ENCODE measurements around the gene ASIC2. TPM values are rescaled to one million over a fixed set of nuclear protein-coding genes. Genes with fewer than 3 reads are reported as not detected.

ASIC2 gene
- total RNA-seq, 1 donor, result not detected

- Histone ChIP-seq H2AFZ (ENCODE audit: low read length) (no peak overlapping the region), H3K9me3 (ENCODE audit: low read depth, low read length) (no peaks in the 10 kb centered on the region), H3K79me2 (ENCODE audit: insufficient read depth, low read length) (no peaks in the 10 kb centered on the region), H3K27ac (ENCODE audit: low read depth, low read length) (no peak overlapping the region), H3K36me3 (ENCODE audit: insufficient read depth, low read length) (no peaks in the 10 kb centered on the region), H3K4me1 (ENCODE audit: insufficient read depth, low read length) (no peaks in the 10 kb centered on the region), H3K4me2 (ENCODE audit: insufficient read depth, low read length) (no peak overlapping the region), H3K27me3 (ENCODE audit: insufficient read depth, low read length) (no peaks in the 10 kb centered on the region), H4K20me1 (ENCODE audit: insufficient read depth, low read length) (no peaks in the 10 kb centered on the region), H3K4me3 (ENCODE audit: insufficient read depth, low read length) (no peak overlapping the region)
- no peak for DNase-seq (ENCODE audit: insufficient read length, low spot score, missing footprints)
- no peak for TF ChIP-seq CTCF (IDR thresholded peaks at IDR 0.05; ENCODE audit: extremely low read depth, low read depth, low read length)
Observed at GRCh38 chr17:33052856-33053255, 240.2 kb downstream of the ASIC2 start.

GRCh38 chr17:33050611-33051140 lies 242.4 kb downstream of the ASIC2 start:
- Histone ChIP-seq H3K27ac (ENCODE audit: low read depth, low read length) (no peak overlapping the region), H3K79me2 (ENCODE audit: insufficient read depth, low read length) (no peaks in the 10 kb centered on the region), H3K4me3 (ENCODE audit: insufficient read depth, low read length) (no peak overlapping the region), H3K9me3 (ENCODE audit: low read depth, low read length) (no peaks in the 10 kb centered on the region), H3K4me1 (ENCODE audit: insufficient read depth, low read length) (no peaks in the 10 kb centered on the region), H3K36me3 (ENCODE audit: insufficient read depth, low read length) (no peaks in the 10 kb centered on the region), H3K4me2 (ENCODE audit: insufficient read depth, low read length) (no peak overlapping the region), H4K20me1 (ENCODE audit: insufficient read depth, low read length) (no peaks in the 10 kb centered on the region), H2AFZ (ENCODE audit: low read length) (no peak overlapping the region), H3K27me3 (ENCODE audit: insufficient read depth, low read length) (no peaks in the 10 kb centered on the region)
- no peak for DNase-seq (ENCODE audit: insufficient read length, low spot score, missing footprints)
- TF ChIP-seq CTCF (IDR thresholded peaks at IDR 0.05; ENCODE audit: extremely low read depth, low read depth, low read length), result no peak

GRCh38 chr17:33049781-33050414 lies 243.2 kb downstream of the ASIC2 start:
- no peak overlapping the region for H3K27ac ChIP-seq (ENCODE audit: low read depth, low read length)
- no peaks in the 10 kb centered on the region for H3K27me3 ChIP-seq (ENCODE audit: insufficient read depth, low read length)
- no peaks in the 10 kb centered on the region for H3K4me1 ChIP-seq (ENCODE audit: insufficient read depth, low read length)
- no peak overlapping the region for H2AFZ ChIP-seq (ENCODE audit: low read length)
- no peaks in the 10 kb centered on the region for H4K20me1 ChIP-seq (ENCODE audit: insufficient read depth, low read length)
- no peaks in the 10 kb centered on the region for H3K9me3 ChIP-seq (ENCODE audit: low read depth, low read length)
- no peak overlapping the region for H3K4me3 ChIP-seq (ENCODE audit: insufficient read depth, low read length)
- H3K36me3 ChIP-seq (ENCODE audit: insufficient read depth, low read length), result no peaks in the 10 kb centered on the region
- H3K79me2 ChIP-seq (ENCODE audit: insufficient read depth, low read length), result no peaks in the 10 kb centered on the region
- TF ChIP-seq CTCF (IDR thresholded peaks at IDR 0.05; ENCODE audit: extremely low read depth, low read depth, low read length), result peak; percentile 94
- no peak overlapping the region for H3K4me2 ChIP-seq (ENCODE audit: insufficient read depth, low read length)
- DNase-seq (ENCODE audit: insufficient read length, low spot score, missing footprints), result peak; percentile 90

GRCh38 chr17:33046361-33047255 lies 246.5 kb downstream of the ASIC2 start:
- Histone ChIP-seq H2AFZ (ENCODE audit: low read length) (no peak overlapping the region), H3K36me3 (ENCODE audit: insufficient read depth, low read length) (no peaks in the 10 kb centered on the region), H3K4me2 (ENCODE audit: insufficient read depth, low read length) (no peak overlapping the region), H3K27ac (ENCODE audit: low read depth, low read length) (no peak overlapping the region), H3K4me1 (ENCODE audit: insufficient read depth, low read length) (no peaks in the 10 kb centered on the region), H3K9me3 (ENCODE audit: low read depth, low read length) (no peaks in the 10 kb centered on the region), H3K79me2 (ENCODE audit: insufficient read depth, low read length) (no peaks in the 10 kb centered on the region), H4K20me1 (ENCODE audit: insufficient read depth, low read length) (no peaks in the 10 kb centered on the region), H3K27me3 (ENCODE audit: insufficient read depth, low read length) (no peaks in the 10 kb centered on the region), H3K4me3 (ENCODE audit: insufficient read depth, low read length) (no peak overlapping the region)
- no peak for DNase-seq (ENCODE audit: insufficient read length, low spot score, missing footprints)
- no peak for TF ChIP-seq CTCF (IDR thresholded peaks at IDR 0.05; ENCODE audit: extremely low read depth, low read depth, low read length)

All from osteoblast (primary cell).